ENCODE results near the gene SOX6. TPM values are rescaled to one million over a fixed set of nuclear protein-coding genes. Genes with fewer than 3 reads are reported as not detected.
A peak's percentile ranks its signal among the peaks of the same experiment; 100 is the strongest.

The SOX6 gene
- total and polyA plus RNA-seq, 12 donors: 0.71 to 13.9 (median 6.7) TPM

DNA sequence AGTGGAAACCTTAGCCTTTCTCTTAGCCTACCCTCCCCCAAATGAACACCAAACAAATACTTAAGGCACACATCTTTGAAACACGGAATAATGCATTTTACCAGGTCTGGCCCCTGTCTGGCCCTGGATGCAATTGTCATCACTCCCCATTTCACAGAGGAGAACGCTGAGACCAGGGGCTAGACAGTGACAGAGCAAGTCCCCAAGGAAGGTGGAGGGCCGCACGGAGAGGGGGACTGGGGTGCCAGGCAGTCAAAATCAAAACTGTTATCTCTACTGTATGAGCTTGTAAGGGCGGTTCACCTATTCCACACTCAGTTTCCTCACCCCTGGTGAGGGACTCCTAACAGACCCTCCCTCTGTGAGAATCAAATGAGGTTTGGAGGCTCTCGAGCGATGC is 414.2 kb downstream of the SOX6 start:
- H3K27me3 ChIP-seq: no peaks in the 10 kb centered on the region
- H3K36me3 ChIP-seq (replicated peaks in 1 of 2): no peaks in the 10 kb centered on the region
- no peaks in the 10 kb centered on the region for H3K4me1 ChIP-seq (replicated peaks in 1 of 2)
- H3K9me3 ChIP-seq (replicated peaks in 1 of 3): peaks cover 0 to 3% (median 0%) of the 10 kb centered on the region in 3 donors
- intact Hi-C loops (cut with DNase I): loop anchor here (5.0 kb wide), 2 partner anchors 665 to 670 kb away; no protein-coding TSS in a partner anchor
- TF ChIP-seq CTCF (IDR thresholded peaks at IDR 0.05) (no peak), POLR2A (IDR thresholded peaks at IDR 0.05) (no peak)
- WGBS, 4 donors: 95 to 99% (median 98%) methylated on average over 7 of the region's 7 CpGs
- no peak overlapping the region for H3K27ac ChIP-seq
- peak in 1 of 7 donors; percentile 2 for DNase-seq
- H3K4me3 ChIP-seq: no peak overlapping the region

GRCh38 chr11:15941206-15941770 is 415.1 kb downstream of the SOX6 start:
- Histone ChIP-seq H3K4me1 (replicated peaks in 1 of 2) (no peaks in the 10 kb centered on the region), H3K27me3 (no peaks in the 10 kb centered on the region), H3K36me3 (replicated peaks in 1 of 2) (no peaks in the 10 kb centered on the region), H3K27ac (no peak overlapping the region), H3K9me3 (replicated peaks in 1 of 3) (peaks cover 0 to 1% (median 0%) of the 10 kb centered on the region in 3 donors), H3K4me3 (peak overlapping the region in 1 of 4 donors; percentile 7)
- intact Hi-C loops (cut with DNase I): loop anchor here (5.0 kb wide), 2 partner anchors 666 to 671 kb away; no protein-coding TSS in a partner anchor
- TF ChIP-seq CTCF (IDR thresholded peaks at IDR 0.05) (peak; percentile 60 to 95 (median 78)), POLR2A (IDR thresholded peaks at IDR 0.05) (no peak)
- DNase-seq: peak; percentile 21 to 56 (median 40)
- 32 to 65% (median 40%) methylated on average over 12 to 36 of the region's 36 CpGs for WGBS, 4 donors

DNA sequence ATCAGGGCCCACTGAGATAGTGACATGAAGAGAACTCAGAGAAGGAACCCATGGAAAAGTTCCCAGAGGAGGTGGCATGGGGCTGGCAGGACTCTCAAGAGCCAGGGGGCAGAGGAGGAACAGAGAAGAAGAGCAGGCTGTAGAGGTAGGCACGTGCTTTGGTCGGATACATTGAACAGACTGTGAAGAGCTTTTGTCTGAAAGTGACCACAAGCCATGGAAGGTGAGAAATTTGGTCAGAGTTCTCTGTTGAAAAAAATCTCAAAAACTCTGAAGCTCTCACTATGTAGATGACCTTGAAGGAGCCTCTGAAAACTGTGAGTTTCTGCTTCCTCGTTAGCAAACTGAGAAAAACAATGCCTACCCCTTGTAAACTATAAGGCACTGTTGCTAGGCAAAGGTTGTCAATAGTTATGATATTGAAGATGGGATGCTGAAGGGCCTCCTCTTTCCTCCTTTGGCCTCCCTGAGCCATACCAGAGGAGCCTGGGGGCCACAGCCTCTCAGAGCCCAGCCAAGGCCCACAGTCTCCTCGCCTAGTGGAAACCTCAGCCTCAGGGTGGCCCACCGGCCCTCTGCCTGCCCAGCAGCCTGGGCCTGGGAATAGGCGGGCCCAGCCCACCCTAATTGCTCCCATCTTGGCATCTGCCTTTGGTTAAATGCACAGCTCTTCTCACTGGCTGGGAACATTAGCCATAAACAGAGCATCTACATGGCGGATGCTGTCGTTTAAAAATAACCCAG is 415.7 kb downstream of the SOX6 start:
- intact Hi-C loops (cut with DNase I): loop anchor here (5.0 kb wide), 2 partner anchors 667 to 672 kb away; no protein-coding TSS in a partner anchor
- Histone ChIP-seq H3K36me3 (replicated peaks in 1 of 2) (no peaks in the 10 kb centered on the region), H3K27ac (no peak overlapping the region), H3K4me1 (replicated peaks in 1 of 2) (no peaks in the 10 kb centered on the region), H3K27me3 (no peaks in the 10 kb centered on the region), H3K4me3 (peak overlapping the region in 1 of 4 donors; percentile 7), H3K9me3 (replicated peaks in 1 of 3) (no peaks in the 10 kb centered on the region)
- WGBS, 4 donors: 85 to 89% (median 87%) methylated on average over 6 to 8 of the region's 8 CpGs
- TF ChIP-seq POLR2A (IDR thresholded peaks at IDR 0.05) (no peak), CTCF (IDR thresholded peaks at IDR 0.05) (no peak)
- DNase-seq: no peak

DNA sequence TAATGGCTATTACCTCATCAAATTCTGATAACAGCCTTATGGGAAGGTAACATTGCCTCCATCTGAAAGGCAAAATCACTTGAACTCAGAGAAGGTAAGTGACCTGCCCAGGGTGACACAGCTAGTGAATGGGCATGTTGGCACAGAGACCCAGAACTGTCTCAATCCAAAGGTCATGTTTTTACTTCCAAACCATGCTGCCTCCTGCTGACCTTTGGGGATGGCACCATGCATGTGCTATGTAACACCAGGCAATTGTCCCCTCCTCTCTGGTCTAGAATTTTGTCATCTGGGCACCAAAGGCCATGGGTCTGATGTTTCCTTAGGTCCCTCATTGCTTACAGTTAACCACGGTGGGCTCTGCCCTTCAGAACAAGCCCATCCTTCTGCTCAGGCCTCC is 417.4 kb downstream of the SOX6 start:
- DNase-seq: no peak
- intact Hi-C loops (cut with DNase I): loop anchor here in 1 of 2 donors (10.0 kb wide), 1 partner anchor 294 kb away; no protein-coding TSS in a partner anchor
- no peaks in the 10 kb centered on the region for H3K36me3 ChIP-seq (replicated peaks in 1 of 2)
- no peaks in the 10 kb centered on the region for H3K4me1 ChIP-seq (replicated peaks in 1 of 2)
- no peaks in the 10 kb centered on the region for H3K27me3 ChIP-seq
- no peak overlapping the region for H3K4me3 ChIP-seq
- no peaks in the 10 kb centered on the region for H3K9me3 ChIP-seq (replicated peaks in 1 of 3)
- TF ChIP-seq POLR2A (IDR thresholded peaks at IDR 0.05): no peak
- TF ChIP-seq CTCF (IDR thresholded peaks at IDR 0.05): no peak
- H3K27ac ChIP-seq: no peak overlapping the region
- 83 to 91% (median 87%) methylated on average over 1 of the region's 1 CpG for whole genome bisulfite sequencing, 4 donors
